Right lobe of liver (tissue), 6 donors: ENCODE data around the gene COX4I2. TPM values are rescaled to one million over a fixed set of nuclear protein-coding genes. Genes with fewer than 3 reads are reported as not detected.

Source experiments
- ATAC-seq, 4 donors: fragments of 200-7000 bp; cut with Tn5 transposase; one replicate each; pipeline ENCODE4 v1.9.1; 2020; ENCODE audit warnings: mild to moderate bottlenecking in 4 of 4, moderate library complexity in 4 of 4
- DNase-seq, 3 donors: peaks; one replicate each; pipeline ENCODE4 v3.0.0-alpha.2; 2020
- H3K27ac ChIP-seq, 3 donors: fragments of 200-600 bp; one replicate each; pipeline ENCODE4 v1.8.0; 2022
- H3K27me3 ChIP-seq, 2 donors: fragments of 200-600 bp; one replicate each; pipeline ENCODE4 v1.8.0; 2022
- H3K36me3 ChIP-seq, 4 donors: fragments of 200-600 bp; sonication (generic) in 1 of 4; one replicate each; pipeline versions ENCODE4 v1.5.1 to v1.8.0; 2017 to 2022; ENCODE audit warnings: control low read depth in 1 of 4
- H3K4me1 ChIP-seq, 4 donors: fragments of 200-600 bp; sonication (generic) in 1 of 4; one replicate each; pipeline versions ENCODE4 v1.5.1 to v1.8.0; 2017 to 2022; ENCODE audit warnings: control low read depth in 1 of 4
- H3K4me3 ChIP-seq, 3 donors: fragments of 200-600 bp; one replicate each; pipeline ENCODE4 v1.8.0; 2022
- H3K9me3 ChIP-seq, 4 donors: fragments of 200-600 bp; sonication (generic) in 1 of 4; one replicate each; pipeline versions ENCODE4 v1.5.1 to v1.8.0; 2017 to 2022; ENCODE audit warnings: control low read depth in 1 of 4
- CTCF ChIP-seq, 4 donors: fragments of 200-600 bp in 3 of 4; fragments of 450-650 bp in 1 of 4; IDR thresholded peaks; one replicate each; pipeline versions ENCODE4 v1.5.1 to v1.8.0; 2016 to 2022; ENCODE audit warnings: antibody characterized with exemption in 4 of 4, mild to moderate bottlenecking in 2 of 4
- POLR2A ChIP-seq: fragments of 450-650 bp; IDR thresholded peaks from one replicate; pipeline ENCODE4 v1.6.1; 2017; ENCODE audit warnings: antibody characterized with exemption, mild to moderate bottlenecking
- WGBS: methylation state at CpG from one replicate; pipeline ENCODE4 v1.1.6; 2018; ENCODE audit warnings: low coverage, low lambda C conversion rate; ENCODE audit not compliant: insufficient coverage; ENCODE audit errors: missing lambda C conversion rate; 5-methylcytosine and 5-hydroxymethylcytosine counted together
- intact Hi-C, 2 donors: fragments of 100-400 bp; cut with DNase I; formaldehyde crosslinking; loops; one replicate each; pipeline versions ENCODE4 v1.11.2 to v1.14.1; 2022
- total RNA-seq, 6 experiments: library from RNA; depleted of rRNA in 2 of 6; stranded (reverse); fragments of >200 nt in 2 of 6; fragmentation: NEBNext Ultra II Directional in 3 of 6; extraction: Animal tissue kit (Norgen Biotek cat#: 25700) in 3 of 6; gene quantifications; one replicate each; pipeline versions ENCODE4 v1.1.0 to v1.2.4, GENCODE V29; 2016 to 2023
- donor health status: DM: no; HTN: yes; CAD: no.
- donor health status: DM: no; HTN: no; CAD: no.
- donor health status: DM: no; HTN: no; CAD: no.
- donor health status: DM: no; HTN: yes; CAD: no.
- donor health status: DM: no; HTN: yes; CAD: no.

The COX4I2 gene
- total RNA-seq, 6 experiments from 2014 or later = not detected

- no peaks in the 10 kb centered on the region for H3K9me3 ChIP-seq
- DNase-seq (no peak), ATAC-seq (no peak)
- H3K27me3 ChIP-seq = no peaks in the 10 kb centered on the region
- no peak overlapping the region for H3K27ac ChIP-seq
- no peak overlapping the region for H3K4me3 ChIP-seq
- 30% methylated on average over 5 of the region's 5 CpGs for WGBS
- TF ChIP-seq CTCF (IDR thresholded peaks at IDR 0.05) (no peak), POLR2A (no peak)
- intact Hi-C loops = no loop called here
- H3K36me3 ChIP-seq = no peaks in the 10 kb centered on the region
- H3K4me1 ChIP-seq = no peaks in the 10 kb centered on the region
Observed at GRCh38 chr20:31652917-31653396, 15.2 kb downstream of the COX4I2 start.

GRCh38 chr20:31653561-31653960 lies 15.8 kb downstream of the COX4I2 start:
- Histone ChIP-seq H3K9me3 (no peaks in the 10 kb centered on the region), H3K36me3 (no peaks in the 10 kb centered on the region), H3K27me3 (no peaks in the 10 kb centered on the region), H3K4me1 (no peaks in the 10 kb centered on the region), H3K27ac (no peak overlapping the region), H3K4me3 (no peak overlapping the region)
- TF ChIP-seq POLR2A (no peak), CTCF (IDR thresholded peaks at IDR 0.05) (no peak)
- DNase-seq (no peak), ATAC-seq (no peak)
- WGBS = 68% methylated on average over 3 of the region's 5 CpGs
- intact Hi-C loops = no loop called here

GRCh38 chr20:31654534-31654933 lies 16.8 kb downstream of the COX4I2 start:
- H3K27ac ChIP-seq = no peak overlapping the region
- H3K27me3 ChIP-seq = no peaks in the 10 kb centered on the region
- DNase-seq (no peak), ATAC-seq (no peak)
- no peaks in the 10 kb centered on the region for H3K4me1 ChIP-seq
- intact Hi-C loops = no loop called here
- WGBS = 46% methylated on average over 4 of the region's 5 CpGs
- H3K9me3 ChIP-seq = no peaks in the 10 kb centered on the region
- H3K36me3 ChIP-seq = no peaks in the 10 kb centered on the region
- no peak for TF ChIP-seq POLR2A
- no peak for TF ChIP-seq CTCF (IDR thresholded peaks at IDR 0.05)
- no peak overlapping the region for H3K4me3 ChIP-seq

GRCh38 chr20:31661625-31662371 lies 24.1 kb downstream of the COX4I2 start:
- peaks cover 0 to 9% (median 2%) of the 10 kb centered on the region in 4 donors for H3K36me3 ChIP-seq
- 12% methylated on average over 17 of the region's 31 CpGs for WGBS
- peak; percentile 72 for TF ChIP-seq POLR2A
- peak; percentile 69 to 88 (median 82) for TF ChIP-seq CTCF (IDR thresholded peaks at IDR 0.05)
- intact Hi-C loops = loop anchor here (5.0 kb wide), 1 partner anchor 61 kb away; the partner anchor contains the start of gene BCL2L1 (in 2 of the 2)
- ATAC-seq (peak; percentile 73 to 78 (median 77)), DNase-seq (peak; percentile 84 to 86 (median 86))
- H3K9me3 ChIP-seq = no peaks in the 10 kb centered on the region
- peak overlapping the region in 2 of 3 donors; percentile 43 to 49 for H3K4me3 ChIP-seq
- no peaks in the 10 kb centered on the region for H3K27me3 ChIP-seq
- H3K27ac ChIP-seq = peak overlapping the region; percentile 45 to 69 (median 57)
- peaks cover 0 to 45% (median 23%) of the 10 kb centered on the region in 4 donors for H3K4me1 ChIP-seq
